ENCODE measurements around the gene ESR2. TPM values are rescaled to one million over a fixed set of nuclear protein-coding genes. Genes with fewer than 3 reads are reported as not detected.

The ESR2 gene
- total RNA-seq, 1 donor from 2014 or later = under 0.01 TPM

GRCh38 chr14:64196056-64196455 is 98.1 kb downstream of the ESR2 start:
- no peak for TF ChIP-seq CTCF (IDR thresholded peaks at IDR 0.05; ENCODE audit: insufficient read depth, low read length, severe bottlenecking)
- H3K4me3 ChIP-seq (ENCODE audit: low read depth, low read length) = no peak overlapping the region
- DNase-seq (ENCODE audit: low read depth) (no peak), FAIRE-seq (no peak)
- no peaks in the 10 kb centered on the region for H3K27me3 ChIP-seq (ENCODE audit: control insufficient read depth, insufficient read depth, low read length)
- peaks cover 2% of the 10 kb centered on the region for H3K36me3 ChIP-seq (ENCODE audit: control insufficient read depth, insufficient read depth, low read length)

- Histone ChIP-seq H3K36me3 (ENCODE audit: control insufficient read depth, insufficient read depth, low read length) (peaks cover 2% of the 10 kb centered on the region), H3K4me3 (ENCODE audit: low read depth, low read length) (no peak overlapping the region), H3K27me3 (ENCODE audit: control insufficient read depth, insufficient read depth, low read length) (no peaks in the 10 kb centered on the region)
- TF ChIP-seq CTCF (IDR thresholded peaks at IDR 0.05; ENCODE audit: insufficient read depth, low read length, severe bottlenecking) = no peak
- DNase-seq (ENCODE audit: low read depth) (no peak), FAIRE-seq (no peak)
Measured at GRCh38 chr14:64195199-64195598, 99.0 kb downstream of the ESR2 start.

GRCh38 chr14:64194404-64194803 is 99.8 kb downstream of the ESR2 start:
- H3K4me3 ChIP-seq (ENCODE audit: low read depth, low read length) = no peak overlapping the region
- DNase-seq (ENCODE audit: low read depth) = no peak
- no peak for FAIRE-seq
- H3K27me3 ChIP-seq (ENCODE audit: control insufficient read depth, insufficient read depth, low read length) = no peaks in the 10 kb centered on the region
- peaks cover 2% of the 10 kb centered on the region for H3K36me3 ChIP-seq (ENCODE audit: control insufficient read depth, insufficient read depth, low read length)
- TF ChIP-seq CTCF (IDR thresholded peaks at IDR 0.05; ENCODE audit: insufficient read depth, low read length, severe bottlenecking) = no peak

DNA sequence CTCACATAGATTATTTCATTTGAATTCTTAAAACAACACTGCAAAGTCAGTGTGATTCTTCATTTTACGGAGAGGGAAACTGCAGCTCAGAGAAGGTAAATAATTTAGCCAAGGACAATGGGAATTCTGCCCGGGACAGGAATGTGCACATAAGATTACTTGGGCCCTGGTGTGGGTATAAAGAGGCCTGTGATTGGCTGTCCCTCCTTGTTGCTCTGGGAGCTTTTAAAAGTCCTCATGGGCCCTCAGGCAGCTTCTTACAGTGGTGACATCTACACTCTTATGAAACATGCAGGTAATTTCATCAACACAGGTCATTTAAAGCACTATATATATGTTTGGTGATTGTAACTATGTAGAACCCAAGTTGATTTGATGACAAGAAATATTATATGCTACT is 100.3 kb downstream of the ESR2 start:
- Histone ChIP-seq H3K4me3 (ENCODE audit: low read depth, low read length) (no peak overlapping the region), H3K36me3 (ENCODE audit: control insufficient read depth, insufficient read depth, low read length) (peaks cover 2% of the 10 kb centered on the region), H3K27me3 (ENCODE audit: control insufficient read depth, insufficient read depth, low read length) (no peaks in the 10 kb centered on the region)
- no peak for TF ChIP-seq CTCF (IDR thresholded peaks at IDR 0.05; ENCODE audit: insufficient read depth, low read length, severe bottlenecking)
- no peak for DNase-seq (ENCODE audit: low read depth)
- FAIRE-seq = no peak

GRCh38 chr14:64191756-64192155 is 102.4 kb downstream of the ESR2 start:
- no peaks in the 10 kb centered on the region for H3K27me3 ChIP-seq (ENCODE audit: control insufficient read depth, insufficient read depth, low read length)
- no peak for FAIRE-seq

More at GRCh38 chr14:64191756-64192155, 102.4 kb downstream of the ESR2 start:
- Histone ChIP-seq H3K4me3 (ENCODE audit: low read depth, low read length) (no peak overlapping the region), H3K36me3 (ENCODE audit: control insufficient read depth, insufficient read depth, low read length) (peaks cover 5% of the 10 kb centered on the region)
- no peak for TF ChIP-seq CTCF (IDR thresholded peaks at IDR 0.05; ENCODE audit: insufficient read depth, low read length, severe bottlenecking)
- peak; percentile 65 for DNase-seq (ENCODE audit: low read depth)
